HL-60 (cell line): ENCODE measurements around the gene SPATA9.

Experiments used
- DNase-seq, 2 experiments: peaks; one replicate each; pipeline ENCODE4 v3.0.0-alpha.2; 2010 to 2020; ENCODE audit warnings: low read depth in 1 of 2, low spot score in 1 of 2
- H3K27ac ChIP-seq: fragments of 250-450 bp; sonication (Bioruptor Pico); replicated peaks from 2 replicates; pipeline ENCODE4 v1.5.1; 2020; ENCODE audit warnings: mild to moderate bottlenecking, moderate library complexity
- H3K27me3 ChIP-seq: fragments of 250-450 bp; sonication (Bioruptor Pico); 2 replicates; pipeline ENCODE4 v1.5.1; 2021; ENCODE audit warnings: mild to moderate bottlenecking, moderate library complexity; ENCODE audit not compliant: insufficient read depth, poor library complexity, severe bottlenecking
- H3K4me3 ChIP-seq: replicated peaks from 2 replicates; pipeline ENCODE4 v1.5.1; 2011; ENCODE audit warnings: mild to moderate bottlenecking, control low read depth, low read length; ENCODE audit not compliant: insufficient read depth
- GABPA ChIP-seq: IDR thresholded peaks from 2 replicates; pipeline ENCODE4 v1.6.1; 2012; ENCODE audit warnings: low read depth
- POLR2AphosphoS5 ChIP-seq: IDR thresholded peaks from 2 replicates; pipeline ENCODE4 v1.6.1; 2012; ENCODE audit warnings: low read depth
- SPI1 ChIP-seq: IDR thresholded peaks from 2 replicates; pipeline ENCODE4 v1.6.1; 2012; ENCODE audit warnings: low read depth, mild to moderate bottlenecking, borderline replicate concordance
- TF ChIP-seq, protein P1 (sequence below): IDR thresholded peaks from one replicate; pipeline ENCODE4 v1.5.1; 2011; ENCODE audit warnings: low read length, control low read depth, inconsistent platforms; ENCODE audit not compliant: insufficient read depth
- TF ChIP-seq, protein P2 (sequence below): IDR thresholded peaks from 2 replicates; pipeline ENCODE4 v1.6.1; 2012; ENCODE audit warnings: low read depth; ENCODE audit not compliant: insufficient replicate concordance

SPATA9 gene

DNA sequence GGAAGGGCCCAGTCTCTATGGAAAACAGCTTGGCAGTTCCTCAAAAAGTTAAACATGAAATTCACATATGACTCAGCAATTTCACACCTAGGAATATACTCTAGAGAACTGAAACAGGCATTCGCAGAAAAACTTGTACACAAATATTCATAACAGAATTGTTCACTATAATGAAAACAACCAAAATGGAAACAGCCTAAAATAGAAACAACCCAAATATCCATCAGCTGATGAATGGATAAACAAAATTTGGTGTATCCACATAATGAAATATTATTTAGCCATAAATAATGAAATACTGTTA lies 67.7 kb downstream of the SPATA9 start:
- DNase-seq: no peak
- H3K27me3 ChIP-seq: no peaks in the 10 kb centered on the region
- no peak overlapping the region for H3K4me3 ChIP-seq
- H3K27ac ChIP-seq: no peak overlapping the region
- TF ChIP-seq GABPA: no peak
- no peak for TF ChIP-seq SPI1
- TF ChIP-seq, protein P1, sequence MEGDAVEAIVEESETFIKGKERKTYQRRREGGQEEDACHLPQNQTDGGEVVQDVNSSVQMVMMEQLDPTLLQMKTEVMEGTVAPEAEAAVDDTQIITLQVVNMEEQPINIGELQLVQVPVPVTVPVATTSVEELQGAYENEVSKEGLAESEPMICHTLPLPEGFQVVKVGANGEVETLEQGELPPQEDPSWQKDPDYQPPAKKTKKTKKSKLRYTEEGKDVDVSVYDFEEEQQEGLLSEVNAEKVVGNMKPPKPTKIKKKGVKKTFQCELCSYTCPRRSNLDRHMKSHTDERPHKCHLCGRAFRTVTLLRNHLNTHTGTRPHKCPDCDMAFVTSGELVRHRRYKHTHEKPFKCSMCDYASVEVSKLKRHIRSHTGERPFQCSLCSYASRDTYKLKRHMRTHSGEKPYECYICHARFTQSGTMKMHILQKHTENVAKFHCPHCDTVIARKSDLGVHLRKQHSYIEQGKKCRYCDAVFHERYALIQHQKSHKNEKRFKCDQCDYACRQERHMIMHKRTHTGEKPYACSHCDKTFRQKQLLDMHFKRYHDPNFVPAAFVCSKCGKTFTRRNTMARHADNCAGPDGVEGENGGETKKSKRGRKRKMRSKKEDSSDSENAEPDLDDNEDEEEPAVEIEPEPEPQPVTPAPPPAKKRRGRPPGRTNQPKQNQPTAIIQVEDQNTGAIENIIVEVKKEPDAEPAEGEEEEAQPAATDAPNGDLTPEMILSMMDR: no peak
- TF ChIP-seq POLR2AphosphoS5: no peak
- TF ChIP-seq, protein P2, sequence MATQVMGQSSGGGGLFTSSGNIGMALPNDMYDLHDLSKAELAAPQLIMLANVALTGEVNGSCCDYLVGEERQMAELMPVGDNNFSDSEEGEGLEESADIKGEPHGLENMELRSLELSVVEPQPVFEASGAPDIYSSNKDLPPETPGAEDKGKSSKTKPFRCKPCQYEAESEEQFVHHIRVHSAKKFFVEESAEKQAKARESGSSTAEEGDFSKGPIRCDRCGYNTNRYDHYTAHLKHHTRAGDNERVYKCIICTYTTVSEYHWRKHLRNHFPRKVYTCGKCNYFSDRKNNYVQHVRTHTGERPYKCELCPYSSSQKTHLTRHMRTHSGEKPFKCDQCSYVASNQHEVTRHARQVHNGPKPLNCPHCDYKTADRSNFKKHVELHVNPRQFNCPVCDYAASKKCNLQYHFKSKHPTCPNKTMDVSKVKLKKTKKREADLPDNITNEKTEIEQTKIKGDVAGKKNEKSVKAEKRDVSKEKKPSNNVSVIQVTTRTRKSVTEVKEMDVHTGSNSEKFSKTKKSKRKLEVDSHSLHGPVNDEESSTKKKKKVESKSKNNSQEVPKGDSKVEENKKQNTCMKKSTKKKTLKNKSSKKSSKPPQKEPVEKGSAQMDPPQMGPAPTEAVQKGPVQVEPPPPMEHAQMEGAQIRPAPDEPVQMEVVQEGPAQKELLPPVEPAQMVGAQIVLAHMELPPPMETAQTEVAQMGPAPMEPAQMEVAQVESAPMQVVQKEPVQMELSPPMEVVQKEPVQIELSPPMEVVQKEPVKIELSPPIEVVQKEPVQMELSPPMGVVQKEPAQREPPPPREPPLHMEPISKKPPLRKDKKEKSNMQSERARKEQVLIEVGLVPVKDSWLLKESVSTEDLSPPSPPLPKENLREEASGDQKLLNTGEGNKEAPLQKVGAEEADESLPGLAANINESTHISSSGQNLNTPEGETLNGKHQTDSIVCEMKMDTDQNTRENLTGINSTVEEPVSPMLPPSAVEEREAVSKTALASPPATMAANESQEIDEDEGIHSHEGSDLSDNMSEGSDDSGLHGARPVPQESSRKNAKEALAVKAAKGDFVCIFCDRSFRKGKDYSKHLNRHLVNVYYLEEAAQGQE: no peak

DNA sequence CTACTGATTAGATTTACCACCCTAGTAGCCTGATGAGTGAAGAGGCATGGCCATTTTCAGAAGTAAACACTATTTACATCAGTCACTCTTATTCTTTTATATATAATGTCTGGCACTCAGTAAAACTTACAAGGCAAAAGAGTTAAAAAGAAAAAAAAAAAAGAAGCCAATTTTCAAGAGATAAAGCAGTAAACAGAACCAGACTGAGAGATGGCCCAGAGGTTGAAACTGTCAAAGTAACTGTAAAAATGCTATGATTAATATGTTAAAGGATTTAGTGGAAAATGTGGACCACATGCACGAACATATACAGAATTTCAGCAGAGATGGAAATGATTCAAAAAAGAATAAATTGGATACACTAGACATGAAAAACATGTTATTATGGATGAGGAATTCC lies 69.3 kb downstream of the SPATA9 start:
- no peak overlapping the region for H3K27ac ChIP-seq

DNA sequence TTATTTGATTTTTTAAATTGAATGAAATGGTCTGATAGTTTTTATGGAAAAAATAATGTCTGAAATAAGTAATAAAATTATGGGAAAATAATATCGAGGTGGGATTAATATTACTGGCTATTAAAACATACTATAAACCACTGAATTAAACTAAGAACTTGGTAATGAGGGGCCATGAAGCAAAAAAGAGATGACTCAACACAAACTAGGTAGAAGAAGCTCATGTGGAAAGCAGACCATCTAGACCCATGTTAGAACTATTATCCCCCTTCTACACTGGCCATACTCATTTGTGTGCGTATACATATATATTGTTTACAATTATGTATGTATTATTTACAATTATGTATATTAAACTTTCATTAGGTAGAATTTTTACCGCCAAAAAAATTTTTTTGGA lies 71.4 kb downstream of the SPATA9 start:
- no peak for DNase-seq
- TF ChIP-seq POLR2AphosphoS5 (no peak), GABPA (no peak), SPI1 (no peak)
- TF ChIP-seq, protein P1: no peak
- TF ChIP-seq, protein P2: no peak
- no peaks in the 10 kb centered on the region for H3K27me3 ChIP-seq
- no peak overlapping the region for H3K27ac ChIP-seq
- no peak overlapping the region for H3K4me3 ChIP-seq

More for the DNA sequence above, 69.3 kb downstream of the SPATA9 start:
- no peak overlapping the region for H3K4me3 ChIP-seq
- TF ChIP-seq POLR2AphosphoS5 (no peak), GABPA (no peak), SPI1 (no peak)
- TF ChIP-seq, protein P2: no peak
- TF ChIP-seq, protein P1: no peak
- DNase-seq: no peak
- H3K27me3 ChIP-seq: no peaks in the 10 kb centered on the region
